H1 (cell line): ENCODE data around the gene COL27A1. TPM values are rescaled to one million over a fixed set of nuclear protein-coding genes. Genes with fewer than 3 reads are reported as not detected.

ENCODE experiments used
- CTCF ChIA-PET: fragments of 300-600 bp; sonication (Branson Sonifier 250); formaldehyde crosslinking; loops from one replicate; lab custom pipeline; 2021; ENCODE audit not compliant: partially characterized antibody; lab: Charles Lee
- POLR2A ChIA-PET: fragments of 300-600 bp; sonication (Branson Sonifier 250); formaldehyde crosslinking; loops from one replicate; lab custom pipeline; 2021; ENCODE audit warnings: inconsistent platforms; ENCODE audit not compliant: partially characterized antibody; lab: Charles Lee
- DNase-seq, 2 experiments: peaks; one replicate each; pipeline versions ENCODE4 v3.0.0 to v3.0.0-alpha.2; 2010 to 2022; ENCODE audit warnings: low spot score in 2 of 2, low read depth in 1 of 2, mixed read lengths in 1 of 2
- FAIRE-seq: peaks from 2 replicates; lab custom pipeline; 2011; peaks lifted over from hg19 to GRCh38; lab: Jason Lieb, UNC
- H2AFZ ChIP-seq: 2 replicates; pipeline ENCODE4 v1.8.1; 2012; ENCODE audit warnings: low read length, inconsistent platforms
- H2AK5ac ChIP-seq: 2 replicates; pipeline ENCODE4 v1.6.1; 2013; ENCODE audit warnings: low read depth, low read length
- H2BK120ac ChIP-seq: replicated peaks from 2 replicates; pipeline ENCODE3; 2013; ENCODE audit warnings: low read depth, low read length, inconsistent platforms
- H2BK12ac ChIP-seq: 2 replicates; pipeline ENCODE4 v1.6.1; 2013; ENCODE audit warnings: low read depth, low read length
- H2BK15ac ChIP-seq: 2 replicates; pipeline ENCODE4 v1.6.1; 2013; ENCODE audit warnings: low read length
- H2BK20ac ChIP-seq: 2 replicates; pipeline ENCODE4 v1.6.1; 2013; ENCODE audit warnings: low read length
- H2BK5ac ChIP-seq: 2 replicates; pipeline ENCODE4 v1.6.1; 2013; ENCODE audit warnings: low read depth, low read length
- H3K14ac ChIP-seq: 2 replicates; pipeline ENCODE4 v1.6.1; 2013; ENCODE audit warnings: inconsistent platforms; ENCODE audit not compliant: insufficient read length
- H3K18ac ChIP-seq: 2 replicates; pipeline ENCODE4 v1.6.1; 2013; ENCODE audit warnings: low read length; ENCODE audit errors: extremely low read depth
- H3K23ac ChIP-seq: 2 replicates; pipeline ENCODE4 v1.6.1; 2013; ENCODE audit warnings: inconsistent platforms; ENCODE audit not compliant: insufficient read length
- H3K23me2 ChIP-seq: 2 replicates; pipeline ENCODE4 v1.6.1; 2013; ENCODE audit warnings: low read depth, low read length
- H3K27ac ChIP-seq: 2 replicates; pipeline ENCODE4 v1.6.1; 2011; ENCODE audit warnings: low read depth, low read length, inconsistent platforms
- H3K27me3 ChIP-seq, 4 experiments: replicated peaks in 1 of 4; 1 replicate in 1 of 4; 2 replicates in 3 of 4; pipeline versions ENCODE4 v1.6.1 to v1.8.1; 2011 to 2013; ENCODE audit warnings: low read length in 3 of 4, mild to moderate bottlenecking in 3 of 4, inconsistent platforms in 2 of 4, mixed read lengths in 2 of 4, moderate library complexity in 1 of 4; ENCODE audit not compliant: control insufficient read depth in 3 of 4, insufficient read depth in 3 of 4; ENCODE audit errors: extremely low read depth in 1 of 4
- H3K36me3 ChIP-seq, 4 experiments: 2 replicates each; pipeline versions ENCODE4 v1.6.1 to v1.8.1; 2011 to 2013; ENCODE audit warnings: mild to moderate bottlenecking in 4 of 4, low read length in 3 of 4, moderate library complexity in 2 of 4, control low read depth in 1 of 4, inconsistent platforms in 1 of 4; ENCODE audit not compliant: insufficient read depth in 4 of 4, control insufficient read depth in 2 of 4
- H3K4ac ChIP-seq: replicated peaks from 2 replicates; pipeline ENCODE3; 2013; ENCODE audit warnings: low read length, low read depth, mixed read lengths, inconsistent platforms; ENCODE audit not compliant: insufficient read length
- H3K4me1 ChIP-seq, 4 experiments: replicated peaks in 1 of 4; 1 replicate in 1 of 4; 2 replicates in 3 of 4; pipeline versions ENCODE4 v1.6.1 to v1.8.1; 2011 to 2013; ENCODE audit warnings: low read length in 3 of 4, inconsistent platforms in 2 of 4, mixed read lengths in 1 of 4; ENCODE audit not compliant: insufficient read depth in 4 of 4, control insufficient read depth in 3 of 4
- H3K4me2 ChIP-seq, 2 experiments: 2 replicates each; pipeline versions ENCODE4 v1.6.1 to v1.8.1; 2011 to 2013; ENCODE audit warnings: low read depth in 2 of 2, low read length in 2 of 2, control low read depth in 1 of 2, inconsistent platforms in 1 of 2, mild to moderate bottlenecking in 1 of 2; ENCODE audit not compliant: insufficient read depth in 1 of 2
- H3K4me3 ChIP-seq, 4 experiments: fragments of 200-600, 300-600 bp in 1 of 4; sonication (generic), shearing (Covaris generic), sonication (Bioruptor Twin) in 1 of 4; 2 replicates each; pipeline versions ENCODE4 v1.5.1 to v1.8.1; 2011 to 2016; ENCODE audit warnings: low read length in 4 of 4, low read depth in 3 of 4, control low read depth in 2 of 4, inconsistent platforms in 2 of 4, mild to moderate bottlenecking in 2 of 4, mixed read lengths in 1 of 4, moderate library complexity in 1 of 4; ENCODE audit not compliant: insufficient read depth in 2 of 4; ENCODE audit errors: extremely low read depth in 1 of 4
- H3K56ac ChIP-seq: replicated peaks from 2 replicates; pipeline ENCODE3; 2013; ENCODE audit warnings: low read depth, mild to moderate bottlenecking, mixed read lengths, low read length, inconsistent platforms; ENCODE audit not compliant: insufficient read length
- H3K79me1 ChIP-seq: 2 replicates; pipeline ENCODE4 v1.6.1; 2013; ENCODE audit warnings: low read depth, low read length, control low read depth
- H3K79me2 ChIP-seq, 2 experiments: 2 replicates each; pipeline versions ENCODE4 v1.6.1 to v1.8.1; 2012 to 2013; ENCODE audit warnings: low read length in 2 of 2, mild to moderate bottlenecking in 2 of 2, inconsistent platforms in 1 of 2; ENCODE audit not compliant: insufficient read depth in 2 of 2, control insufficient read depth in 1 of 2
- H3K9ac ChIP-seq, 4 experiments: replicated peaks in 1 of 4; 1 replicate in 1 of 4; 2 replicates in 3 of 4; pipeline versions ENCODE4 v1.6.1 to v1.8.1; 2011 to 2013; ENCODE audit warnings: low read depth in 3 of 4, low read length in 3 of 4, control low read depth in 2 of 4, mild to moderate bottlenecking in 2 of 4, moderate library complexity in 2 of 4, inconsistent platforms in 1 of 4; ENCODE audit errors: extremely low read depth in 1 of 4
- H3K9me3 ChIP-seq, 2 experiments: 2 replicates each; pipeline versions ENCODE4 v1.6.1 to v1.8.1; 2012 to 2013; ENCODE audit warnings: mild to moderate bottlenecking in 2 of 2, moderate library complexity in 2 of 2, control low read depth in 1 of 2, inconsistent platforms in 1 of 2, low read depth in 1 of 2, low read length in 1 of 2, mixed read lengths in 1 of 2; ENCODE audit not compliant: insufficient read depth in 2 of 2
- H4K20me1 ChIP-seq, 2 experiments: replicated peaks in 1 of 2; 2 replicates each; pipeline versions ENCODE3 to v1.8.1; 2011 to 2013; ENCODE audit warnings: inconsistent platforms in 2 of 2, low read length in 2 of 2, mild to moderate bottlenecking in 1 of 2; ENCODE audit not compliant: insufficient read depth in 2 of 2, control insufficient read depth in 1 of 2
- H4K5ac ChIP-seq: 2 replicates; pipeline ENCODE4 v1.6.1; 2013; ENCODE audit warnings: low read length, low read depth, mixed read lengths, inconsistent platforms; ENCODE audit not compliant: insufficient read length
- H4K8ac ChIP-seq: 2 replicates; pipeline ENCODE4 v1.8.0; 2013; ENCODE audit warnings: mild to moderate bottlenecking, moderate library complexity, low read length, inconsistent platforms; ENCODE audit not compliant: insufficient read depth; ENCODE audit errors: extremely low read depth
- H4K91ac ChIP-seq: replicated peaks from 2 replicates; pipeline ENCODE3; 2013; ENCODE audit warnings: low read length, mixed read lengths, inconsistent platforms; ENCODE audit not compliant: insufficient read length
- JUN ChIP-seq: IDR thresholded peaks from 2 replicates; pipeline ENCODE4 v1.6.1; 2011; ENCODE audit warnings: low read depth, mild to moderate bottlenecking, improper control_type of control experiment, low read length
- WGBS, 2 experiments: shearing (Covaris generic) in 1 of 2; methylation state at CpG; one replicate each; pipeline versions ENCODE4 v1.1.6 to v1.1.7; 2013 to 2015; ENCODE audit warnings: low lambda C conversion rate in 2 of 2, mixed read lengths in 2 of 2, inconsistent platforms in 1 of 2, low coverage in 1 of 2, missing lambda C conversion rate in 1 of 2; ENCODE audit not compliant: insufficient replicate concordance in 2 of 2, insufficient coverage in 1 of 2, insufficient read length in 1 of 2; ENCODE audit errors: extremely low coverage in 1 of 2, missing lambda C conversion rate in 1 of 2; 5-methylcytosine and 5-hydroxymethylcytosine counted together
- polyA plus RNA-seq, 7 experiments: library from polyadenylated mRNA; depleted of rRNA in 3 of 7; stranded (reverse) in 5 of 7; unstranded in 2 of 7; fragments of >200 nt in 5 of 7; fragments of 200-250 nt in 2 of 7; gene quantifications; 1 replicate in 5 of 7; 2 replicates in 1 of 7; 4 replicates in 1 of 7; pipeline versions ENCODE4 v1.2.1 to v1.2.3, GENCODE V29; 2011 to 2013; ENCODE audit warnings: missing spikeins in 2 of 7, mixed read lengths in 2 of 7
- total RNA-seq: library from RNA; stranded (reverse); fragmentation: NEBNext Ultra II Directional; extraction: Animal tissue kit (Norgen Biotek cat#: 25700); gene quantifications from 2 replicates; pipeline ENCODE4 v1.2.1, GENCODE V29; 2021
- TF ChIP-seq, protein P1 (sequence below), 3 experiments: IDR thresholded peaks; 1 replicate in 2 of 3; 2 replicates in 1 of 3; pipeline versions ENCODE4 v1.5.1 to v1.6.1; 2011; ENCODE audit warnings: low read length in 3 of 3, mild to moderate bottlenecking in 3 of 3, inconsistent platforms in 2 of 3, low read depth in 1 of 3, moderate library complexity in 1 of 3; ENCODE audit not compliant: insufficient read depth in 1 of 3; ENCODE audit errors: control extremely low read depth in 1 of 3

The COL27A1 gene
- total and polyA plus RNA-seq, 2 of the 8 experiments (the other 6 are each of a cell fraction or from before 2014, with no cell fraction given), result 15.1 to 22.8 TPM

DNA sequence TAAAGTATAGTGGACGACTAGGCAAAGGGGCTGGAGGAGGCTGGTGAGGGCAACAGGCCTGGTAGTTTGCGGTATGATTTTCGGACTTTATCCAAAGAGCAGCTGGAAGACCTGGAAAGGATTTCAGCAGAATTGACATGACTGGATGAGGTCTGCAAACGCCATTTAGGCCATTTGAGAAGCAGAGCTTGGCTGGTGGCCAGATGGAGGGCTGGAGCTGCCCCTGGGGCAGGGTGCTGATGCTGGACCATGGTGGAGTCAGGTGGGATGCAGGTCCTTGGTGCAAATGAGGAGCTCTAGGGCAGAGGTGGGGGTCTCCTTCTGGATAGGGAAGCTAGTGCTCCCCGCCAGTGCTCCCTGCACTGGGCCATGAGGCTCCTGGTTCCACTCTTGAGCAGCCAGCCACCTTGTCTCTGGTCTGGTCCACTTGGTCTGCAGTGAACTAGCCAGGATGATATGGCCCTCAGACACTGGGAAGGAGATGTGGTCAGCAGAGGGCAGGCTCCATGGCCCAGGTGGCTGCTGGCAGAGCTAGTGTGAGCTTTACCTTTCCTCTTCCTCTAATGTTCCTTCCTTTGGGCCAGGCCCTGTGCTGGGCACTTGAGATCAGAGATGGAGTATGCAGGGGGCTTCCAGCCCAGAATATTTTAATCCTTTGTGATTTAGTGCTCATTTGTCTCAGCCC lies 31.4 kb downstream of the COL27A1 start:
- 0 out of 2 replicates have a peak, but pooled peaks cover 2% of the 10 kb centered on the region for H3K23me2 ChIP-seq
- H3K4ac ChIP-seq, result no peak overlapping the region
- no peak overlapping the region for H2BK12ac ChIP-seq
- no peak overlapping the region for H3K14ac ChIP-seq
- no peak overlapping the region for H3K9ac ChIP-seq
- no peak overlapping the region for H2AK5ac ChIP-seq
- H3K36me3 ChIP-seq, result peaks cover 0 to 3% (median 0%) of the 10 kb centered on the region in 4 experiments; a peak in 2 of 8 replicates
- H3K4me3 ChIP-seq, result no peak overlapping the region
- H3K27ac ChIP-seq, result no peak overlapping the region
- no peaks in the 10 kb centered on the region for H3K79me1 ChIP-seq
- no peak overlapping the region for H4K8ac ChIP-seq
- H2BK5ac ChIP-seq, result no peak overlapping the region
- WGBS, 2 experiments, result 90% methylated on average over 5 of the region's 5 CpGs; no CpG with 5 or more reads in 1 of the 2 experiments
- no peaks in the 10 kb centered on the region for H3K4me1 ChIP-seq
- ChIA-PET POLR2A (interaction anchor here (0.5 kb wide), 1 partner anchor 190 kb away, joined by 3 read pairs; no protein-coding TSS in a partner anchor), CTCF (interaction anchor here (0.9 to 2.4 kb wide), 14 partner anchors 9 to 449 kb away, joined by 3 to 13 read pairs (median 4); partner anchors contain the start of gene COL27A1)
- H4K20me1 ChIP-seq, result no peaks in the 10 kb centered on the region
- no peak overlapping the region for H2BK120ac ChIP-seq
- H2BK15ac ChIP-seq, result no peak overlapping the region
- no peak overlapping the region for H2BK20ac ChIP-seq
- H4K5ac ChIP-seq, result no peak overlapping the region
- peaks cover 0 to 4% of the 10 kb centered on the region in 2 experiments; a peak in 1 of 4 replicates for H3K9me3 ChIP-seq
- H3K4me2 ChIP-seq, result no peak overlapping the region
- TF ChIP-seq, protein P1, sequence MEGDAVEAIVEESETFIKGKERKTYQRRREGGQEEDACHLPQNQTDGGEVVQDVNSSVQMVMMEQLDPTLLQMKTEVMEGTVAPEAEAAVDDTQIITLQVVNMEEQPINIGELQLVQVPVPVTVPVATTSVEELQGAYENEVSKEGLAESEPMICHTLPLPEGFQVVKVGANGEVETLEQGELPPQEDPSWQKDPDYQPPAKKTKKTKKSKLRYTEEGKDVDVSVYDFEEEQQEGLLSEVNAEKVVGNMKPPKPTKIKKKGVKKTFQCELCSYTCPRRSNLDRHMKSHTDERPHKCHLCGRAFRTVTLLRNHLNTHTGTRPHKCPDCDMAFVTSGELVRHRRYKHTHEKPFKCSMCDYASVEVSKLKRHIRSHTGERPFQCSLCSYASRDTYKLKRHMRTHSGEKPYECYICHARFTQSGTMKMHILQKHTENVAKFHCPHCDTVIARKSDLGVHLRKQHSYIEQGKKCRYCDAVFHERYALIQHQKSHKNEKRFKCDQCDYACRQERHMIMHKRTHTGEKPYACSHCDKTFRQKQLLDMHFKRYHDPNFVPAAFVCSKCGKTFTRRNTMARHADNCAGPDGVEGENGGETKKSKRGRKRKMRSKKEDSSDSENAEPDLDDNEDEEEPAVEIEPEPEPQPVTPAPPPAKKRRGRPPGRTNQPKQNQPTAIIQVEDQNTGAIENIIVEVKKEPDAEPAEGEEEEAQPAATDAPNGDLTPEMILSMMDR (IDR thresholded peaks at IDR 0.05; ENCODE audit: control extremely low read depth in 1 of 3, insufficient read depth in 1 of 3, low read depth in 1 of 3, low read length in 3 of 3), result peak in 1 of 3 experiments; percentile 5; a peak in 1 of 4 replicates
- TF ChIP-seq JUN, result no peak
- no peaks in the 10 kb centered on the region for H3K79me2 ChIP-seq
- FAIRE-seq, result no peak
- no peaks in the 10 kb centered on the region for H3K27me3 ChIP-seq
- no peak overlapping the region for H4K91ac ChIP-seq
- DNase-seq, result no peak
- no peak overlapping the region for H3K18ac ChIP-seq
- H3K56ac ChIP-seq, result no peak overlapping the region
- no peak overlapping the region for H2AFZ ChIP-seq
- H3K23ac ChIP-seq, result no peak overlapping the region
